GM18951 (cell line): ENCODE results near the gene TLR5.

Experiments used
- POLR2A ChIP-seq: IDR thresholded peaks from 4 replicates; pipeline ENCODE4 v1.6.1; 2011; ENCODE audit warnings: mild to moderate bottlenecking; ENCODE audit not compliant: insufficient read length, insufficient read depth; ENCODE audit errors: extremely low read depth
- in situ Hi-C: fragments of 300-500 bp; cut with MboI; formaldehyde crosslinking; loops from one replicate; pipeline ENCODE4 v1.12.0; 2022; ENCODE audit warnings: low sequenced_read_pairs, mixed read lengths, inconsistent platforms; ENCODE audit not compliant: unreplicated experiment

TLR5 gene

DNA sequence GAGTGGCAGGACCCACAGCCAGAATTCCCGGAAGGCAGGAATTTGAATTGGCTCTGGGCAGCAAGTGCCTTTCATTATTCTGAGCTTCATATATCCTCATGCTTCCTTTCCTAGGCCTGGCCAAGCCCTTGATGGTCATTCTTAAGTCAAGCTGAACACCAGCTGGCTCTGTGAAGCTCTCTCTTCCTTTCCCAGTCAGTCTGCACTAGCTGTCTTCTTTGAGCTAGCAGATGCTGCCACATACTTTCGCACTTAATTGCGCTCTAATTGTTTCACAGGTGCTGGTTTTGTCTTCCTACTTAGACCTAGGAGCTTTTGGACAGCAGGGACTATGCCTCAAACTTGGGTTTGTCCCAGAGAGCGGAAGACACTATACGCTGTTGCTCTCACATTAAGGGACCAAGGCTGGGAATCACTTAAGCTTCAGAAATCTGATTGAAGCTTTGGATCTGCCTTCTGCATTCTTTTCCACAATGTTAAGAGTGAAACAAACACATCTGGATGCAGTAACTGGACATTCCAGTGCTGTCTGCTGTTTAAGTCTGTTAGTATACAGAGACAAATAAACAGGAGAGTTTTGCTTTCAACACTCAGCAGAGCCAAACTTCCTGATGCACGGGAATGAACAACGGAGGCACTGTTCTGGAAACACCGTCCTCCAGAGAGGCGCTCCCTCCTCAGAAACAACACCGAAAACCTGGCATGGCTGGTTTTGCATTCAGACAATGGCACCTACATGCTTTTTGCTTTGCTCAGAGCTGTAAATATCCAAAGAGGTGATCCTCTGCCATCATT lies 2.2 kb downstream of the TLR5 start:
- in situ Hi-C loops: no loop called here
- TF ChIP-seq POLR2A: no peak

GRCh38 chr1:223137455-223138085 lies 5.5 kb downstream of the TLR5 start:
- TF ChIP-seq POLR2A: no peak
- in situ Hi-C loops: no loop called here

DNA sequence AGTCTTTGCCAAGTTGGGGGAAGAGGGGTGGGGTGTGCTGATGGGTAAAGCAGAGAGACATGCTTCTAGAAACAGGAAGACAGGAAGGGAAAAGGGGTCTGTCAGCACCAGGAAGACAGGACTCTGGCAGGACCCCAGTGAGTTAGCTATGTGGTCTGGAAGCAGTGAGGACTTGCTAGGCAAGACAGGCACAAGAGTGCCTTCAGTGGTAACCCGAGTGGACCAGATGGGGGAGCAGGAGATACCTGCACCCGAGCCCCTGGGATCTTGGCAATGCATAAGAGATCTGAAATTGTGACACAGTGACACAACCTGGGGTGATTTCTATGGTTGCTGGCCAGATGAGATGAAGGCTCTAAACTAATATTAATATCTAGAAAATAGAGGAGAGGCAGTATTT lies 7.0 kb downstream of the TLR5 start:
- in situ Hi-C loops: no loop called here
- no peak for TF ChIP-seq POLR2A

DNA sequence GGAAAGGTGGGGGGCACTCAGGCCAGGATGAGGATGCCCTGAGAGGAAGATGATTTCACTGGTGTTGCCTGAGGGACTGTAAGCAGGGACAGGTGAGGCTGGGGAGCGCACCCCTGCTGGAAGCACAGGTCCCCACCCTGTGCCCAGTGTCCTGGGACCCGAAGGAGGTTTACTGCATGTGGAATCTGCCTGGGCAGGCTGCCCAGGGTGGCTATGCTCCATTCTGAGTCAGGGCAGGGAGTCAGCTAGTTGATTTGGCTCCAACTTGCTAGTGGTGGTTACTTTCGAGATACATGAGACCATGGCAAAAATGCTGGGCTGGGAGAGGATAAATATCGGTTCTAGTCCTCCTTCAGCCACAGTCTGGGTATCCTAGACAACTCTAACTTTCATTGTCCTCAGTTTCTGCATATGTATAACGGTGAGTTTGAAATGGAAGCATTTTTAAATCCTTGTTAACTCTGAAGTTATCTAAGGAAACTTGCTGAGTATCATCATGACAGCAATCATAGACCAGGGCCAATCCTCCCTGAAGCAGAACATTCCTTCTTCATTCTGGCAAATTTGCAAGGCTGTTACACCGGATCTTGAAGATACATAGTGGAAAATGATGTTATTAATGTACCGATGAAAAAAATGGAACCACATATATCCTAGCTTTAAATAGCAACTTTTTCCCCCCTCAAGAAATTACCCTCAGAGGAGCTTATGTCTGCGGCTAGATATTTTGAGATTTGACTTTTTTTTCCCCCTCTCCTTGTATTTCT lies 7.7 kb downstream of the TLR5 start:
- TF ChIP-seq POLR2A: no peak
- in situ Hi-C loops: no loop called here

GRCh38 chr1:223133824-223134435 lies 9.1 kb downstream of the TLR5 start:
- in situ Hi-C loops: no loop called here
- no peak for TF ChIP-seq POLR2A

- no peak for TF ChIP-seq POLR2A
- in situ Hi-C loops: no loop called here
Observed at GRCh38 chr1:223133306-223133823, 9.7 kb downstream of the TLR5 start.

- in situ Hi-C loops: no loop called here
- no peak for TF ChIP-seq POLR2A
Observed at GRCh38 chr1:223129229-223129901, 13.7 kb downstream of the TLR5 start.

GRCh38 chr1:223126741-223127140 lies 16.3 kb downstream of the TLR5 start:
- in situ Hi-C loops: no loop called here
- no peak for TF ChIP-seq POLR2A

DNA sequence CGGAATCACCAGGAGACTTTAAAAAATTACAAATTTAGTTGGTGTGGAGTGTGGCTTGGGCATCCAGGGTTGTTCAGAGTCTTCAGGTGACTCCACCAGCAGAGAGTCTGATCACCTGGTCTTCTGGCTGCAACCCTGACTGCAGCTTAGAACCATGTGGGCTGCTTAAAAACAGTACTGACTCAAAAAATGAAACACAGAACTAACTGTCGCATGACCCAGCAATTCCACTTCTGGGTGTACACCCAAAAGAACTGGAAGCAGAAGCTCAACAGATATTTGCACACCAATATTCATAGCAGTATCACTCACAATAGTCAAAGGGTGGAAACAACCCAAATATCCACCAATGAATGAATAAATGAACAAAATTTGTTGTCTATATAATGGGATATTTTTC lies 17.3 kb downstream of the TLR5 start:
- TF ChIP-seq POLR2A: no peak
- in situ Hi-C loops: no loop called here

- in situ Hi-C loops: no loop called here
- TF ChIP-seq POLR2A: no peak
Observed at GRCh38 chr1:223123011-223123610, 19.9 kb downstream of the TLR5 start.

DNA sequence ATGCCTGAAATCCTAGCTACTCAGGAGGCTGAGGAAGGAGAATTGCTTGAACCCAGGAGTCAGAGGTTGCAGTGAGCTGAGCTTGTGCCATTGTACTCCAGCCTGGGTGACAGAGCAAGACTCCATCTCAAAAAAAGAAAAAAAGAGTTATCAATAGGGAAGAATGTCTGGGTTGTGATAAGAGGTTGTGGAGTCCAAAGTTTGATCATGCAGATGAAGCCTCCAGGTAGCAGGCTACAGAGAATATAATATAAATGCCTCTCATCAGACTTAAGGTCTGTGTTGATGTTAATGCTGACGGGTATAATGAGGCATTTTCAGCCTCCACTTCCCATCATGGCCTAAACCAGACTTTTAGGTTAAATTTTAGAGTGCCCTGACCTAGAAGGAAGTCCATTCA lies 24.6 kb downstream of the TLR5 start:
- in situ Hi-C loops: no loop called here
- no peak for TF ChIP-seq POLR2A

GRCh38 chr1:223116950-223117349 lies 26.1 kb downstream of the TLR5 start:
- in situ Hi-C loops: no loop called here
- TF ChIP-seq POLR2A: no peak
